ENCODE data around the gene MLKL.

MLKL gene

GRCh38 chr16:74650966-74651567 lies 49.6 kb downstream of the MLKL start:
- no peak for DNase-seq (ENCODE audit: low read depth, low spot score)

GRCh38 chr16:74649839-74650504 lies 50.7 kb downstream of the MLKL start:
- DNase-seq (ENCODE audit: low read depth, low spot score): no peak

- DNase-seq (ENCODE audit: low read depth, low spot score): no peak
These were observed 58.7 kb downstream of the MLKL start for GRCh38 chr16:74641969-74642368.

- no peak for DNase-seq (ENCODE audit: low read depth, low spot score)
These were observed 62.8 kb downstream of the MLKL start for GRCh38 chr16:74637742-74638453.

GRCh38 chr16:74635303-74635702 lies 65.4 kb downstream of the MLKL start:
- DNase-seq (ENCODE audit: low read depth, low spot score): no peak

GRCh38 chr16:74633686-74634085 lies 67.0 kb downstream of the MLKL start:
- no peak for DNase-seq (ENCODE audit: low read depth, low spot score)

GRCh38 chr16:74627506-74628220 lies 73.0 kb downstream of the MLKL start:
- DNase-seq (ENCODE audit: low read depth, low spot score): no peak

- no peak for DNase-seq (ENCODE audit: low read depth, low spot score)
These were observed 73.8 kb downstream of the MLKL start for GRCh38 chr16:74626741-74627416.

GRCh38 chr16:74625500-74626350 lies 74.9 kb downstream of the MLKL start:
- no peak for DNase-seq (ENCODE audit: low read depth, low spot score)

GRCh38 chr16:74623839-74624235 lies 76.8 kb downstream of the MLKL start:
- DNase-seq (ENCODE audit: low read depth, low spot score): no peak

- DNase-seq (ENCODE audit: low read depth, low spot score): peak; percentile 27
These were observed 77.3 kb downstream of the MLKL start for GRCh38 chr16:74623214-74623838.

- DNase-seq (ENCODE audit: low read depth, low spot score): no peak
These were observed 78.7 kb downstream of the MLKL start for GRCh38 chr16:74622005-74622404.
